ENCODE results near the gene MGAT4A. TPM values are rescaled to one million over a fixed set of nuclear protein-coding genes. Genes with fewer than 3 reads are reported as not detected.

Gene MGAT4A
- total and polyA plus RNA-seq, 10 of the 15 experiments (the other 5 are each of a cell fraction or from before 2014, with no cell fraction given) = 4.3 to 23.4 (median 13.6) TPM

GRCh38 chr2:98658816-98659490 is 72.0 kb downstream of the MGAT4A start (continued):
- no peak for TF ChIP-seq ZBTB40 (IDR thresholded peaks at IDR 0.05; ENCODE audit: borderline replicate concordance)

- intact Hi-C loops (cut with micrococcal nuclease; ENCODE audit: unreplicated experiment) (no loop called here), in situ Hi-C loops (cut with MboI) (no loop called here)
- ChIA-PET RAD21 (ENCODE audit: unreplicated experiment) (interaction anchor here (0.8 to 1.9 kb wide), 3 partner anchors 52 to 101 kb away, joined by 3 to 4 read pairs (median 3); partner anchors contain the start of gene MGAT4A), POLR2A (interaction anchor here (0.7 kb wide), 1 partner anchor 414 kb away, joined by 3 read pairs; no protein-coding TSS in a partner anchor), SMC1A (ENCODE audit: uncharacterized antibody, unreplicated experiment) (interaction anchor here (0.7 to 1.7 kb wide), 5 partner anchors 11 to 181 kb away, joined by 3 to 7 read pairs (median 3); no protein-coding TSS in a partner anchor), CTCF (interaction anchor here (0.7 to 1.5 kb wide), 7 partner anchors 12 to 180 kb away, joined by 3 to 7 read pairs (median 3); no protein-coding TSS in a partner anchor)
- DNase-seq (ENCODE audit: low read depth, low spot score) (no peak), FAIRE-seq (no peak), ATAC-seq (no peak)
- Histone ChIP-seq H2AFZ (ENCODE audit: control insufficient read depth, low read depth, low read length) (no peak overlapping the region), H3K9ac (ENCODE audit: control insufficient read depth, insufficient read depth, low read length) (no peak overlapping the region), H3K27me3 (replicated peaks in 1 of 2; ENCODE audit: control insufficient read depth in 2 of 2, insufficient read depth in 2 of 2, low read length in 1 of 2) (no peaks in the 10 kb centered on the region), H3K27ac (ENCODE audit: control insufficient read depth, insufficient read depth) (no peak overlapping the region), H3K4me2 (ENCODE audit: control insufficient read depth, insufficient read depth) (no peak overlapping the region), H3K36me3 (ENCODE audit: control insufficient read depth in 2 of 2, insufficient read depth in 2 of 2, low read length in 1 of 2) (no peaks in the 10 kb centered on the region), H3K4me1 (ENCODE audit: control insufficient read depth, insufficient read depth, low read length) (no peaks in the 10 kb centered on the region), H4K20me1 (ENCODE audit: control insufficient read depth, insufficient read depth) (no peaks in the 10 kb centered on the region), H3K79me2 (ENCODE audit: control insufficient read depth, insufficient read depth, low read length) (no peaks in the 10 kb centered on the region), H3K4me3 (no peak overlapping the region), H3K9me3 (replicated peaks; ENCODE audit: control insufficient read depth, insufficient read depth, low read length) (no peaks in the 10 kb centered on the region)
- 63% methylated on average over 4 of the region's 4 CpGs for WGBS (ENCODE audit: insufficient coverage, insufficient replicate concordance, low lambda C conversion rate, missing lambda C conversion rate)
- BruUV-seq (replicated peaks) = no TSS peak
- no peak for TF ChIP-seq SIN3A (IDR thresholded peaks at IDR 0.05; ENCODE audit: low read depth, low read length)
- TF ChIP-seq USF2 (IDR thresholded peaks at IDR 0.05; ENCODE audit: borderline replicate concordance, low read depth, low read length) = no peak
- TF ChIP-seq NRF1 (conservative IDR thresholded peaks at IDR 0.05; ENCODE audit: low read depth, low read length) = no peak
- TF ChIP-seq CHD2 (IDR thresholded peaks at IDR 0.05; ENCODE audit: borderline replicate concordance, low read depth, low read length) = no peak
- TF ChIP-seq ETV6 (conservative IDR thresholded peaks at IDR 0.05 in 1 of 2, IDR thresholded peaks at IDR 0.05 in 1 of 2; ENCODE audit: borderline replicate concordance in 1 of 2, low read depth in 1 of 2) = no peak
- TF ChIP-seq NFYB (IDR thresholded peaks at IDR 0.05; ENCODE audit: insufficient read depth, low read depth, low read length) = no peak
- TF ChIP-seq TAF1 (IDR thresholded peaks at IDR 0.05; ENCODE audit: borderline replicate concordance, low read depth, low read length) = no peak
- no peak for TF ChIP-seq ZNF24 (IDR thresholded peaks at IDR 0.05)
- TF ChIP-seq RUNX3 (IDR thresholded peaks at IDR 0.05; ENCODE audit: low read length) = no peak
- TF ChIP-seq SMC3 (IDR thresholded peaks at IDR 0.05; ENCODE audit: borderline replicate concordance, low read length) = no peak
- no peak for TF ChIP-seq BMI1 (IDR thresholded peaks at IDR 0.05; ENCODE audit: borderline replicate concordance)
- TF ChIP-seq IRF4 (IDR thresholded peaks at IDR 0.05; ENCODE audit: low read depth, low read length) = no peak
- TF ChIP-seq YBX1 (IDR thresholded peaks at IDR 0.05) = no peak
- TF ChIP-seq SKIL (IDR thresholded peaks at IDR 0.05; ENCODE audit: low read depth, poor library complexity, severe bottlenecking) = no peak
Measured at GRCh38 chr2:98656800-98657199, 74.1 kb downstream of the MGAT4A start.

All from GM12878 (cell line).